ENCODE data around the gene GAD2.

Gene GAD2

DNA sequence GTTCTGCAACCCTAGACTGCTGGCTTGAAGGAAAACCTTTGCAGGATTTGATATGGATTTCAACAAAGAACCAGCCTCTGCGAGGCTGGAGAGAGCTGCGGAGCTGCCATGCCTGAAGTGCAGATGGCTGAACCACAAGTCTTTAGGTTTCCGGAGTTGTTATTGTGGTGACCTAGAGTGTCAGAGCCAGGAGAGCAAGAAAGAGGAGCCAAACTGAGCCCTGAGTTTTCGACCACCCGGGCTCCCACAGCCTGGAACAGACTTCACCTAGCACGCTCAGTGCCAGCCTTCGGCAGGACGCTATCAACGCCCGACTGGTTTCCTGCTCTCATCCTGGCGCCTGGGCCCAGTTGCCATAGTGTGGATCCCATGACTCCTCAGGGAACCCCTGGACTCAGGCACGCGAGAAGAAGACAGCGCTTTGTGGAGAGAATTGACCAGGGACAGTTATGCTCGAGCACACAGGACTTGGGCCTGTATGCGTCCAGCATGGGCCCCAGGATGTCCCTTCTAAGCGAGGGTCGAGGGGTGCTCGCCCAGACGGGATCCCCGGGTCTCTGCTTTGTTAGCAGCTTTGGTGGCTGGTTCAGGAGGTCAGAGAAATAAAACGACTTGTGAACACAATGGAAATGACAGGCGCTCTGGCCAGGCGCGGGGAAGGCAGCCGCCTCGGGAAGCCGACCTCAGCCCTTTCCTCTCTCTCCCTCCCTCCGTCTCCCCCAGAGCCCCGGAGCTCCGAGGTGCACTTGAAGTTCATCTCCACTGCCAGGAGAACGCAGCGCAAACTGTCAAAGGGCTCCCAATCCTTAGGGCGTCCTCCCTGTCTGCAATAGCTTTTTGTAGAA, 1.8 kb upstream of the GAD2 start:
- TF ChIP-seq, protein P1, sequence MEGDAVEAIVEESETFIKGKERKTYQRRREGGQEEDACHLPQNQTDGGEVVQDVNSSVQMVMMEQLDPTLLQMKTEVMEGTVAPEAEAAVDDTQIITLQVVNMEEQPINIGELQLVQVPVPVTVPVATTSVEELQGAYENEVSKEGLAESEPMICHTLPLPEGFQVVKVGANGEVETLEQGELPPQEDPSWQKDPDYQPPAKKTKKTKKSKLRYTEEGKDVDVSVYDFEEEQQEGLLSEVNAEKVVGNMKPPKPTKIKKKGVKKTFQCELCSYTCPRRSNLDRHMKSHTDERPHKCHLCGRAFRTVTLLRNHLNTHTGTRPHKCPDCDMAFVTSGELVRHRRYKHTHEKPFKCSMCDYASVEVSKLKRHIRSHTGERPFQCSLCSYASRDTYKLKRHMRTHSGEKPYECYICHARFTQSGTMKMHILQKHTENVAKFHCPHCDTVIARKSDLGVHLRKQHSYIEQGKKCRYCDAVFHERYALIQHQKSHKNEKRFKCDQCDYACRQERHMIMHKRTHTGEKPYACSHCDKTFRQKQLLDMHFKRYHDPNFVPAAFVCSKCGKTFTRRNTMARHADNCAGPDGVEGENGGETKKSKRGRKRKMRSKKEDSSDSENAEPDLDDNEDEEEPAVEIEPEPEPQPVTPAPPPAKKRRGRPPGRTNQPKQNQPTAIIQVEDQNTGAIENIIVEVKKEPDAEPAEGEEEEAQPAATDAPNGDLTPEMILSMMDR (IDR thresholded peaks at IDR 0.05; ENCODE audit: low read depth, low read length) = no peak
- H3K4me3 ChIP-seq (ENCODE audit: low read depth, low read length) = no peak overlapping the region

DNA sequence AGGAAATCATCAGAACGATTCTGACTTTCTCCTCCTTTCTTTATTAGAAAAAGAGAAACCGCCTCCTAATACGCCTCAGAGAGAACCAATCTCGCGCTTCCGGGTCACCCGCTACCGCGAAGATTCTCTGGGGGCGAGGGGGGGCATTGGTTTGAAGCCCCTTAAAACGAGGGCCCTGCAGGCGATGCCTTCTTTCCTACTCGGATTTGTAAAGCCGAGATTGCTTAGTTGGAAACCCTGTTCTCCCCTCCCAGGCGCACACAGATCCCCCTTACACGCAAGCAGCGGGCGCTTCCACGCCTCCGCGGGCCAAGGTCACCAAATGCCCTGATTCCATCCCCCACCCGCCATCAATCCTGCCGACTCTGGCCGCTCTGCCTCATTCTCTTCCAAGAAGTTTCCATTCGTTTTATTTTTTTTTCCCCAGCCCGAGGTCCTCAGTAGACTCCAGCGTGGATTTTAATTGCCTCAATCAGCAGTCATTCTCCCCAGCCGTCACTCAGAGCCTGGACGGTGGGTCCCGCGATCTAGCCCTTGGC, 1.1 kb upstream of the GAD2 start:
- H3K4me3 ChIP-seq (ENCODE audit: low read depth, low read length) = no peak overlapping the region
- TF ChIP-seq, protein P1 (IDR thresholded peaks at IDR 0.05; ENCODE audit: low read depth, low read length) = no peak

DNA sequence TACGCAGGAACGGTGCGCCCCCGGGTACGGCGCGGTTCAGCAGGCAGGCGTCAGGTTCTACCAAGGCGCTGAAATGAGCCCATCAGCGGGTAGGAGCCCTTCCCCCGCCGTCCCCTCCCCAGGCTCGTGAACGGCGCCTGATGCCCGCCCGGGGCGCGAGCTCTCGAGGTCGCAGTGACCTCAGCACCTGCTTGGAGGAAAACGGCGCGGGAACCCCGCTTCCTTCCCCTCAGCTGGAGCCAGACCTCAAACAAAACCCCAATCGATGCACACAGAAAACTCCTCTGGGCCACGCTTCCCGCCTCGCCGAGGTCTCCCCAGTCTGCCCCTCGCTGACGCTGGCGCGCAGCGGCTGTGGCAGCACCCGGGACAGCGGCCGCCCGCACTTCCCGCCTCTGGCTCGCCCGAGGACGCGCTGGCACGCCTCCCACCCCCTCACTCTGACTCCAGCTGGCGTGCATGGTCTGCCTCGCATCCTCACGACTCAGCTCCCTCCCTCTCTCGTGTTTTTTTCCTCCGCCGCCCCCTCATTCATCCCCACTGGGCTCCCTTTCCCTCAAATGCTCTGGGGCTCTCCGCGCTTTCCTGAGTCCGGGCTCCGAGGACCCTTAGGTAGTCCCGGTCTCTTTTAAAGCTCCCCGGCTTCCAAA, 514 bp upstream of the GAD2 start:
- TF ChIP-seq, protein P1 (IDR thresholded peaks at IDR 0.05; ENCODE audit: low read depth, low read length) = no peak
- no peak overlapping the region for H3K4me3 ChIP-seq (ENCODE audit: low read depth, low read length)

DNA sequence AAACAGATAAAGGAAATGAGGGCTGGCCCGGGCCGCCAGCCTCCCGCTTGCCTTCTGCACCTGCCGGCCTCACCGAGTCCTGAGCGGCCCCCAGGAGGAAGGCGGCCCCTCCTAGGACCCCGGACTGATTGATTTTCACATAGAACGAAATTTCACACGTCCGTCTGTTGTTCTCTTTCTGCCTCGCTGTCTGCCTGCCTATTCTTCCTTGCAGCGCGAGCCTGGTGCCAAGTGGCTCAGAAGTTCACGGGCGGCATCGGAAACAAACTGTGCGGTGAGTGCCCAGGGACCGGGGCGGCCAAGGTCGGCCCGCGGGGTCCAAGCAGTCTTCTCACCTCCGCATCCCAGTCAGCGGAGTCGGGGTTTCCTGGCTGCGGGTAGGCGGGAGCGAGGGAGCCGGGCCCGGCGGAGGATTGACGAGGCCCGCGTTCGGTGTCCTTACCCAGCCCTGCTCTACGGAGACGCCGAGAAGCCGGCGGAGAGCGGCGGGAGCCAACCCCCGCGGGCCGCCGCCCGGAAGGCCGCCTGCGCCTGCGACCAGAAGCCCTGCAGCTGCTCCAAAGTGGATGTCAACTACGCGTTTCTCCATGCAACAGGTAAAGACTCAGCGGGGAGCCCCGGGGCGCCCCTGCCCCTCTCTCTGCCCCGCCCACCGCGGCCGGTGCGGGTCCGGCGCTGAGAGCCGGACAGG, 967 bp downstream of the GAD2 start:
- TF ChIP-seq, protein P1 (IDR thresholded peaks at IDR 0.05; ENCODE audit: low read depth, low read length) = no peak
- H3K4me3 ChIP-seq (ENCODE audit: low read depth, low read length) = no peak overlapping the region

DNA sequence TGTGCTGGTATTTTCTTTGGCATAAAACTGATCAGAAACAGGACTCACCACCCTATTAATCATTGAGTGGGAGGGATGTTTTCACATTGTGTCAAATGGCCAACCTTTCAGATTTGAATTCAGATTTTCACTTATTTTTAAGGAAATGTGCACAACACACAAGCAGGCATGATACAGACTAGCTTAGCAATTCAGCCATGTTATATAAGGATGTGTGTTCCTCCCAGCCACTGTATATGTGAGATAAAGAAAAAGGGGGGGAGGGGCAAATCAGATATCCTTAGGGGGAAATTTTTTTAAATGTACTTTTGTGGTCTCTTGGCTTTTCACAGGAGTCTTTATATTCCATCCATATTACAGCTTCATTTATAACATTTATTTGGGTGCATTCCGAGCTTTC, 3.1 kb downstream of the GAD2 start:
- TF ChIP-seq, protein P1 (IDR thresholded peaks at IDR 0.05; ENCODE audit: low read depth, low read length) = no peak
- no peak overlapping the region for H3K4me3 ChIP-seq (ENCODE audit: low read depth, low read length)

DNA sequence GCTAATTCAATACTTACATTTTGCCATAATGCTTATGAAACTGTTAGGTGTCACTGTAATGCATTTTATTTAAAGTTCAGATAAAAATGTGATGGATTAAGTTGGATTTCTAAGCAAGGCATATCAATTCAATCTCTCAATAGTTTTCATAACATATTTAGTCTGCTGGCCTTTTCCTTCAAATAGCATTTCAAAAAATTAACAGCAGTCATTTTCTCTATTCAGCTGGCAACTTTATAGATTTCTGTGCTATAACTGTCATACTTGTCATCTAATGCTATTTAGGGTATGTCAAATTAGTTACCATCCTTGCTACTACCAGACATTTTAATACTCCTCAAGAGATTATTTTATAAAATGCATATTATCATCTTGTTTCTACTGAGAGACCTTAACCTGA, 4.3 kb downstream of the GAD2 start:
- TF ChIP-seq, protein P1 (IDR thresholded peaks at IDR 0.05; ENCODE audit: low read depth, low read length) = no peak
- H3K4me3 ChIP-seq (ENCODE audit: low read depth, low read length) = no peak overlapping the region

Measured in WI38 (cell line).